Measurements from ENCODE around the gene SALL3.

GRCh38 chr18:78993014-78993926 lies 13.7 kb downstream of the SALL3 start:
- TF ChIP-seq CTCF (IDR thresholded peaks at IDR 0.05; ENCODE audit: low read length) (no peak), EZH2phosphoT487 (IDR thresholded peaks at IDR 0.05; ENCODE audit: low read length) (no peak)
